ENCODE measurements around the gene ITGB2. TPM values are rescaled to one million over a fixed set of nuclear protein-coding genes. Genes with fewer than 3 reads are reported as not detected.

Gene ITGB2
- total RNA-seq, 4 donors from 2014 or later, result 18.4 to 40.7 (median 20.4) TPM

GRCh38 chr21:44952116-44952928 is 31.6 kb upstream of the ITGB2 start:
- 80 to 82% methylated on average over 24 of the region's 24 CpGs for WGBS, 2 donors
- no peak for TF ChIP-seq POLR2A (IDR thresholded peaks at IDR 0.05)
- intact Hi-C loops (cut with DNase I; ENCODE audit: low total_unique reads), result loop anchor here (5.0 kb wide), 1 partner anchor 175 kb away; no protein-coding TSS in a partner anchor
- no peak for DNase-seq (ENCODE audit: low spot score in 2 of 2)
- no peak overlapping the region for H3K4me3 ChIP-seq (ENCODE audit: low read depth, poor library complexity, severe bottlenecking)

GRCh38 chr21:44951186-44951915 is 30.7 kb upstream of the ITGB2 start:
- TF ChIP-seq POLR2A (IDR thresholded peaks at IDR 0.05) (no peak), CTCF (IDR thresholded peaks at IDR 0.05) (no peak)
- DNase-seq (ENCODE audit: low spot score in 2 of 2), result no peak
- intact Hi-C loops (cut with DNase I; ENCODE audit: low total_unique reads), result loop anchor here (5.0 kb wide), 1 partner anchor 176 kb away; no protein-coding TSS in a partner anchor
- H3K4me3 ChIP-seq (ENCODE audit: low read depth, poor library complexity, severe bottlenecking), result no peak overlapping the region
- WGBS, 2 donors, result 84 to 85% methylated on average over 27 to 31 of the region's 31 CpGs

GRCh38 chr21:44950351-44950750 is 29.7 kb upstream of the ITGB2 start:
- TF ChIP-seq CTCF (IDR thresholded peaks at IDR 0.05) (no peak), POLR2A (IDR thresholded peaks at IDR 0.05) (no peak)
- intact Hi-C loops (cut with DNase I; ENCODE audit: low total_unique reads), result loop anchor here (5.0 kb wide), 1 partner anchor 177 kb away; no protein-coding TSS in a partner anchor
- 90 to 91% methylated on average over 16 to 18 of the region's 18 CpGs for WGBS, 2 donors

GRCh38 chr21:44949779-44950198 is 29.1 kb upstream of the ITGB2 start:
- 11% methylated on average over 6 to 10 of the region's 10 CpGs for WGBS, 2 donors
- DNase-seq (ENCODE audit: low spot score in 2 of 2), result peak; percentile 81 to 97
- TF ChIP-seq CTCF (IDR thresholded peaks at IDR 0.05) (peak in 1 of 3 donors; percentile 76), POLR2A (IDR thresholded peaks at IDR 0.05) (no peak)
- H3K4me3 ChIP-seq (ENCODE audit: low read depth, poor library complexity, severe bottlenecking), result no peak overlapping the region
- intact Hi-C loops (cut with DNase I; ENCODE audit: low total_unique reads), result loop anchor here (5.0 kb wide), 2 partner anchors 178 to 188 kb away; no protein-coding TSS in a partner anchor

More at GRCh38 chr21:44950351-44950750, 29.7 kb upstream of the ITGB2 start:
- DNase-seq (ENCODE audit: low spot score in 2 of 2), result no peak
- no peak overlapping the region for H3K4me3 ChIP-seq (ENCODE audit: low read depth, poor library complexity, severe bottlenecking)

GRCh38 chr21:44949161-44949778 is 28.6 kb upstream of the ITGB2 start:
- TF ChIP-seq CTCF (IDR thresholded peaks at IDR 0.05) (no peak), POLR2A (IDR thresholded peaks at IDR 0.05) (no peak)
- DNase-seq (ENCODE audit: low spot score in 2 of 2), result peak in 1 of 2 donors; percentile 86
- H3K4me3 ChIP-seq (ENCODE audit: low read depth, poor library complexity, severe bottlenecking), result no peak overlapping the region
- intact Hi-C loops (cut with DNase I; ENCODE audit: low total_unique reads), result loop anchor here (5.0 kb wide), 1 partner anchor 188 kb away; no protein-coding TSS in a partner anchor
- 71 to 76% methylated on average over 30 of the region's 30 CpGs for WGBS, 2 donors

Measured in lower leg skin (tissue), 4 donors.